GM18526 (cell line): ENCODE results near the gene GIMAP6.

Experiments used
- POLR2A ChIP-seq: IDR thresholded peaks from 3 replicates; pipeline ENCODE4 v1.6.1; 2011; ENCODE audit not compliant: insufficient read length; ENCODE audit errors: extremely low read depth

Gene GIMAP6

GRCh38 chr7:150645259-150646020 lies 13.3 kb upstream of the GIMAP6 start:
- TF ChIP-seq POLR2A: no peak

GRCh38 chr7:150642926-150643325 lies 10.7 kb upstream of the GIMAP6 start:
- TF ChIP-seq POLR2A: no peak

GRCh38 chr7:150641854-150642253 lies 9.7 kb upstream of the GIMAP6 start:
- no peak for TF ChIP-seq POLR2A

GRCh38 chr7:150633926-150634325 lies 1.7 kb upstream of the GIMAP6 start:
- TF ChIP-seq POLR2A: no peak

- TF ChIP-seq POLR2A: no peak
Measured at GRCh38 chr7:150631084-150631826, 930 bp downstream of the GIMAP6 start.

- TF ChIP-seq POLR2A: no peak
Measured at GRCh38 chr7:150629347-150629746, 2.8 kb downstream of the GIMAP6 start.

GRCh38 chr7:150627959-150628358 lies 4.2 kb downstream of the GIMAP6 start:
- TF ChIP-seq POLR2A: no peak

GRCh38 chr7:150626696-150627095 lies 5.5 kb downstream of the GIMAP6 start:
- no peak for TF ChIP-seq POLR2A

- no peak for TF ChIP-seq POLR2A
Measured at GRCh38 chr7:150621376-150621775, 10.8 kb downstream of the GIMAP6 start.

- TF ChIP-seq POLR2A: no peak
Measured at GRCh38 chr7:150620617-150621371, 11.4 kb downstream of the GIMAP6 start.

- no peak for TF ChIP-seq POLR2A
Measured at GRCh38 chr7:150620061-150620460, 12.1 kb downstream of the GIMAP6 start.

GRCh38 chr7:150613880-150614279 lies 18.3 kb downstream of the GIMAP6 start:
- TF ChIP-seq POLR2A: no peak

GRCh38 chr7:150612925-150613324 lies 19.3 kb downstream of the GIMAP6 start:
- no peak for TF ChIP-seq POLR2A

- no peak for TF ChIP-seq POLR2A
Measured at GRCh38 chr7:150610233-150610632, 22.0 kb downstream of the GIMAP6 start.

- no peak for TF ChIP-seq POLR2A
Measured at GRCh38 chr7:150595361-150595760, 36.8 kb downstream of the GIMAP6 start.

GRCh38 chr7:150594805-150595204 lies 37.4 kb downstream of the GIMAP6 start:
- no peak for TF ChIP-seq POLR2A
